Mammary epithelial cell (primary cell): Measurements from ENCODE around the gene CARMIL3.

Experiments
- EZH2 ChIP-seq: IDR thresholded peaks from 2 replicates; pipeline ENCODE4 v1.6.1; 2012; ENCODE audit warnings: low read length, inconsistent platforms, borderline replicate concordance
- TF ChIP-seq, protein P1 (sequence below), 2 donors: IDR thresholded peaks in 1 of 2; conservative IDR thresholded peaks in 1 of 2; 2 replicates each; pipeline ENCODE4 v1.5.1; 2011 to 2012; ENCODE audit warnings: inconsistent platforms in 2 of 2, low read length in 2 of 2, mild to moderate bottlenecking in 2 of 2, control low read depth in 1 of 2, low read depth in 1 of 2; ENCODE audit not compliant: insufficient read depth in 1 of 2; ENCODE audit errors: extremely low read depth in 1 of 2

DNA sequence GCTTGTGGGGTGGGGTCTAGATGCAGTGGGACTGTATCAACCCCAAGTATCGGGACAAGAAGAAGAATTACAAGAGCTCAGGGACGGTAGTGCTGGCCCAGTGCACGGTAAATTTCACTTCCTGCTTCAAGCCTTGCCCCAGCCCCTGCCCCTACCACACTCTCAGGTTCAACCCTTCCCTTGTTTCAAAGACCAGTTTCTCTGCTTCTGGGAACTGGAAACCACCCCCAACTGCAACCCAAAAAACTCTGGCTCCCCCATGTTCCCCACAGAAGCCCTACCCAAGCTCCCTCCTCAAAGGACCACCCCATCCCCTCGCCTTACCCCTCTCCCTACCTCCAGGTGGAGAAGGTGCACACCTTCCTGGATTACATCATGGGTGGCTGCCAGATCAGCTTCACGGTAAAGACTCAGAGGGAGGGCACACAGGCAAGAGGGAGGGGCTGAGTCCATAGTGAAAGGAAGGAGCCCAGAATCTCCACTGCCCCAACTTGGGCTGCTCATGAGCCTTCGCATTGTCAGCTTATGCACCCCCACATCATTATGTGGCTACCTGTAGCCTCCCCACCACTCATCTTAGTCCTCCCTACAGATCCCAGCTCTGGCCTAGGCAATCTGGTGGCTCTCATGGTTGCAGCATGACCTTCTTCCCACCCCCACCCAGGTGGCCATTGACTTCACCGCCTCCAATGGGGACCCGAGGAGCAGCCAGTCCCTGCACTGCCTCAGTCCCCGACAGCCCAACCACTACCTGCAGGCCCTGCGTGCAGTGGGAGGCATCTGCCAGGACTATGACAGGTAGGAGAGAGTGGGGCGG is 23.9 kb downstream of the CARMIL3 start:
- TF ChIP-seq, protein P1, sequence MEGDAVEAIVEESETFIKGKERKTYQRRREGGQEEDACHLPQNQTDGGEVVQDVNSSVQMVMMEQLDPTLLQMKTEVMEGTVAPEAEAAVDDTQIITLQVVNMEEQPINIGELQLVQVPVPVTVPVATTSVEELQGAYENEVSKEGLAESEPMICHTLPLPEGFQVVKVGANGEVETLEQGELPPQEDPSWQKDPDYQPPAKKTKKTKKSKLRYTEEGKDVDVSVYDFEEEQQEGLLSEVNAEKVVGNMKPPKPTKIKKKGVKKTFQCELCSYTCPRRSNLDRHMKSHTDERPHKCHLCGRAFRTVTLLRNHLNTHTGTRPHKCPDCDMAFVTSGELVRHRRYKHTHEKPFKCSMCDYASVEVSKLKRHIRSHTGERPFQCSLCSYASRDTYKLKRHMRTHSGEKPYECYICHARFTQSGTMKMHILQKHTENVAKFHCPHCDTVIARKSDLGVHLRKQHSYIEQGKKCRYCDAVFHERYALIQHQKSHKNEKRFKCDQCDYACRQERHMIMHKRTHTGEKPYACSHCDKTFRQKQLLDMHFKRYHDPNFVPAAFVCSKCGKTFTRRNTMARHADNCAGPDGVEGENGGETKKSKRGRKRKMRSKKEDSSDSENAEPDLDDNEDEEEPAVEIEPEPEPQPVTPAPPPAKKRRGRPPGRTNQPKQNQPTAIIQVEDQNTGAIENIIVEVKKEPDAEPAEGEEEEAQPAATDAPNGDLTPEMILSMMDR (conservative IDR thresholded peaks at IDR 0.05 in 1 of 2, IDR thresholded peaks at IDR 0.05 in 1 of 2; ENCODE audit: extremely low read depth in 1 of 2, insufficient read depth in 1 of 2, low read depth in 1 of 2, low read length in 2 of 2) = no peak
- TF ChIP-seq EZH2 = no peak
